Measurements from ENCODE around the gene ARHGAP22. TPM values are rescaled to one million over a fixed set of nuclear protein-coding genes. Genes with fewer than 3 reads are reported as not detected.

Gene ARHGAP22
- total RNA-seq, 1 donor from 2014 or later = 6.2 TPM

GRCh38 chr10:48623607-48624132, 18.8 kb upstream of the ARHGAP22 start:
- Histone ChIP-seq H3K27ac (ENCODE audit: low read depth, low read length) (no peak overlapping the region), H3K9me3 (ENCODE audit: insufficient read depth, low read depth, low read length) (no peaks in the 10 kb centered on the region), H3K4me3 (ENCODE audit: insufficient read depth, low read depth, low read length) (no peak overlapping the region), H4K20me1 (ENCODE audit: insufficient read depth, low read length) (no peaks in the 10 kb centered on the region), H3K79me2 (ENCODE audit: insufficient read depth, low read length) (no peaks in the 10 kb centered on the region), H3K4me1 (ENCODE audit: insufficient read depth, low read length) (peaks cover 17% of the 10 kb centered on the region), H3K9ac (ENCODE audit: low read length) (no peak overlapping the region), H3K27me3 (ENCODE audit: insufficient read depth, low read length) (no peaks in the 10 kb centered on the region), H3K4me2 (ENCODE audit: low read length) (no peak overlapping the region), H3K36me3 (ENCODE audit: insufficient read depth, low read length) (no peaks in the 10 kb centered on the region), H2AFZ (ENCODE audit: low read depth, low read length) (no peak overlapping the region)
- Mint-ChIP-seq H3K4me1 (ENCODE audit: low read depth, unreplicated experiment) (no peaks in the 10 kb centered on the region), H3K36me3 (ENCODE audit: low read depth, unreplicated experiment) (no peaks in the 10 kb centered on the region), H3K9me3 (ENCODE audit: unreplicated experiment) (peaks cover 4% of the 10 kb centered on the region), H3K27me3 (ENCODE audit: low read depth, unreplicated experiment) (peaks cover 22% of the 10 kb centered on the region), H3K27ac (ENCODE audit: unreplicated experiment) (no peak overlapping the region), H3K4me3 (ENCODE audit: unreplicated experiment) (no peak overlapping the region)
- FAIRE-seq (no peak), DNase-seq (ENCODE audit: low read depth) (no peak)
- TF ChIP-seq EZH2 (IDR thresholded peaks at IDR 0.05; ENCODE audit: insufficient read depth, low read length) (no peak), CTCF (IDR thresholded peaks at IDR 0.05; ENCODE audit: insufficient read depth, low read depth, low read length) (no peak)

- Histone ChIP-seq H3K79me2 (ENCODE audit: insufficient read depth, low read length) (no peaks in the 10 kb centered on the region), H3K9me3 (ENCODE audit: insufficient read depth, low read depth, low read length) (no peaks in the 10 kb centered on the region), H3K9ac (ENCODE audit: low read length) (no peak overlapping the region), H3K4me3 (ENCODE audit: insufficient read depth, low read depth, low read length) (no peak overlapping the region), H4K20me1 (ENCODE audit: insufficient read depth, low read length) (no peaks in the 10 kb centered on the region), H2AFZ (ENCODE audit: low read depth, low read length) (no peak overlapping the region), H3K4me1 (ENCODE audit: insufficient read depth, low read length) (peaks cover 17% of the 10 kb centered on the region), H3K4me2 (ENCODE audit: low read length) (no peak overlapping the region), H3K27ac (ENCODE audit: low read depth, low read length) (no peak overlapping the region), H3K36me3 (ENCODE audit: insufficient read depth, low read length) (no peaks in the 10 kb centered on the region), H3K27me3 (ENCODE audit: insufficient read depth, low read length) (no peaks in the 10 kb centered on the region)
- Mint-ChIP-seq H3K27me3 (ENCODE audit: low read depth, unreplicated experiment) (peaks cover 19% of the 10 kb centered on the region), H3K27ac (ENCODE audit: unreplicated experiment) (no peak overlapping the region), H3K4me1 (ENCODE audit: low read depth, unreplicated experiment) (no peaks in the 10 kb centered on the region), H3K4me3 (ENCODE audit: unreplicated experiment) (no peak overlapping the region), H3K9me3 (ENCODE audit: unreplicated experiment) (peaks cover 4% of the 10 kb centered on the region), H3K36me3 (ENCODE audit: low read depth, unreplicated experiment) (no peaks in the 10 kb centered on the region)
- DNase-seq (ENCODE audit: low read depth) (no peak), FAIRE-seq (no peak)
- no peak for TF ChIP-seq EZH2 (IDR thresholded peaks at IDR 0.05; ENCODE audit: insufficient read depth, low read length)
- no peak for TF ChIP-seq CTCF (IDR thresholded peaks at IDR 0.05; ENCODE audit: insufficient read depth, low read depth, low read length)
Observed at GRCh38 chr10:48623009-48623408, 18.1 kb upstream of the ARHGAP22 start.

GRCh38 chr10:48620719-48621118, 15.8 kb upstream of the ARHGAP22 start:
- H3K27ac ChIP-seq (ENCODE audit: low read depth, low read length) = no peak overlapping the region
- H3K9me3 ChIP-seq (ENCODE audit: insufficient read depth, low read depth, low read length) = no peaks in the 10 kb centered on the region
- H3K79me2 ChIP-seq (ENCODE audit: insufficient read depth, low read length) = no peaks in the 10 kb centered on the region
- H3K36me3 ChIP-seq (ENCODE audit: insufficient read depth, low read length) = no peaks in the 10 kb centered on the region
- H3K9ac ChIP-seq (ENCODE audit: low read length) = no peak overlapping the region
- TF ChIP-seq CTCF (IDR thresholded peaks at IDR 0.05; ENCODE audit: insufficient read depth, low read depth, low read length) = no peak
- TF ChIP-seq EZH2 (IDR thresholded peaks at IDR 0.05; ENCODE audit: insufficient read depth, low read length) = no peak
- no peaks in the 10 kb centered on the region for H4K20me1 ChIP-seq (ENCODE audit: insufficient read depth, low read length)
- Mint-ChIP-seq H3K27ac (ENCODE audit: unreplicated experiment) (no peak overlapping the region), H3K27me3 (ENCODE audit: low read depth, unreplicated experiment) (peaks cover 9% of the 10 kb centered on the region), H3K9me3 (ENCODE audit: unreplicated experiment) (peaks cover 3% of the 10 kb centered on the region), H3K4me3 (ENCODE audit: unreplicated experiment) (no peak overlapping the region), H3K4me1 (ENCODE audit: low read depth, unreplicated experiment) (no peaks in the 10 kb centered on the region), H3K36me3 (ENCODE audit: low read depth, unreplicated experiment) (no peaks in the 10 kb centered on the region)
- H3K4me1 ChIP-seq (ENCODE audit: insufficient read depth, low read length) = peaks cover 17% of the 10 kb centered on the region
- H3K4me3 ChIP-seq (ENCODE audit: insufficient read depth, low read depth, low read length) = no peak overlapping the region
- FAIRE-seq (no peak), DNase-seq (ENCODE audit: low read depth) (no peak)
- no peaks in the 10 kb centered on the region for H3K27me3 ChIP-seq (ENCODE audit: insufficient read depth, low read length)
- H2AFZ ChIP-seq (ENCODE audit: low read depth, low read length) = no peak overlapping the region
- H3K4me2 ChIP-seq (ENCODE audit: low read length) = no peak overlapping the region

All from astrocyte (in vitro differentiated cells and primary cell).